IMR-90 (cell line): ENCODE results near the gene MCF2L. TPM values are rescaled to one million over a fixed set of nuclear protein-coding genes. Genes with fewer than 3 reads are reported as not detected.

ENCODE experiments used
- ATAC-seq: fragments of 200-7000 bp; cut with Tn5 transposase; 2 replicates; pipeline ENCODE4 v1.9.1; 2020; ENCODE audit warnings: low read depth, mild to moderate bottlenecking, moderate library complexity
- BruUV-seq: library from RNA; stranded (reverse); fragments of 400-500 nt; replicated peaks from 2 replicates; lab custom pipeline; 2021; lab: Mats Ljungman, UMichigan
- CTCF ChIA-PET: fragments of 300-600 bp; formaldehyde crosslinking; extraction: SDS; loops from one replicate; lab custom pipeline; 2021; ENCODE audit warnings: antibody characterized with exemption; lab: Yijun Ruan, JAX
- POLR2A ChIA-PET: fragments of 300-600 bp; sonication (Branson Sonifier 250); formaldehyde crosslinking; loops from one replicate; lab custom pipeline; 2022; ENCODE audit warnings: antibody characterized with exemption; ENCODE audit not compliant: unreplicated experiment; lab: Charles Lee
- DNase-seq: peaks from one replicate; pipeline ENCODE4 v3.0.0; 2013
- H2AFZ ChIP-seq: replicated peaks from 2 replicates; pipeline ENCODE3; 2013; ENCODE audit warnings: low read length, mild to moderate bottlenecking; ENCODE audit not compliant: poor library complexity
- H2AK5ac ChIP-seq: 2 replicates; pipeline ENCODE4 v1.6.1; 2013; ENCODE audit warnings: low read depth, low read length, inconsistent platforms
- H2AK9ac ChIP-seq: replicated peaks from 2 replicates; pipeline ENCODE3; 2013; ENCODE audit warnings: mild to moderate bottlenecking, low read depth, low read length, moderate library complexity; ENCODE audit not compliant: poor library complexity
- H2BK120ac ChIP-seq: 2 replicates; pipeline ENCODE4 v1.6.1; 2013; ENCODE audit warnings: low read depth, low read length, inconsistent platforms
- H2BK15ac ChIP-seq: 3 replicates; pipeline ENCODE4 v1.6.1; 2013; ENCODE audit warnings: low read depth, low read length, inconsistent platforms
- H2BK20ac ChIP-seq: 2 replicates; pipeline ENCODE4 v1.6.1; 2013; ENCODE audit warnings: low read depth, mild to moderate bottlenecking, inconsistent platforms, low read length, moderate library complexity
- H2BK5ac ChIP-seq: 2 replicates; pipeline ENCODE4 v1.6.1; 2013; ENCODE audit warnings: mild to moderate bottlenecking, low read depth, low read length, inconsistent platforms; ENCODE audit not compliant: poor library complexity, severe bottlenecking
- H3K14ac ChIP-seq: replicated peaks from 2 replicates; pipeline ENCODE4 v1.6.1; 2013; ENCODE audit warnings: low read depth, low read length, inconsistent platforms
- H3K18ac ChIP-seq: 2 replicates; pipeline ENCODE4 v1.6.1; 2013; ENCODE audit warnings: low read depth, low read length, control low read depth
- H3K23ac ChIP-seq: 2 replicates; pipeline ENCODE4 v1.6.1; 2013; ENCODE audit warnings: low read depth, low read length, inconsistent platforms
- H3K27ac ChIP-seq: 2 replicates; pipeline ENCODE4 v1.5.1; 2013; ENCODE audit warnings: mild to moderate bottlenecking, control low read depth, low read length; ENCODE audit not compliant: insufficient read depth
- H3K27me3 ChIP-seq: 2 replicates; pipeline ENCODE4 v1.6.1; 2013; ENCODE audit warnings: low read length; ENCODE audit not compliant: control insufficient read depth, insufficient read depth
- H3K36me3 ChIP-seq: 2 replicates; pipeline ENCODE4 v1.6.1; 2013; ENCODE audit warnings: low read length, mixed read lengths; ENCODE audit not compliant: control insufficient read depth, insufficient read depth
- H3K4ac ChIP-seq: 2 replicates; pipeline ENCODE4 v1.6.1; 2013; ENCODE audit warnings: low read depth, low read length, inconsistent platforms
- H3K4me1 ChIP-seq: 2 replicates; pipeline ENCODE4 v1.6.1; 2013; ENCODE audit warnings: low read length, mixed read lengths; ENCODE audit not compliant: control insufficient read depth, insufficient read depth
- H3K4me2 ChIP-seq: 2 replicates; pipeline ENCODE4 v1.6.1; 2013; ENCODE audit warnings: low read depth, mild to moderate bottlenecking, control low read depth, low read length, moderate library complexity
- H3K4me3 ChIP-seq: 2 replicates; pipeline ENCODE4 v1.5.1; 2013; ENCODE audit warnings: low read depth, mild to moderate bottlenecking, control low read depth, low read length, moderate library complexity; ENCODE audit not compliant: insufficient read depth
- H3K56ac ChIP-seq: 2 replicates; pipeline ENCODE4 v1.6.1; 2013; ENCODE audit warnings: low read length, inconsistent platforms; ENCODE audit not compliant: insufficient read depth; ENCODE audit errors: extremely low read depth
- H3K79me1 ChIP-seq, 2 experiments: 2 replicates each; pipeline ENCODE4 v1.6.1; 2013; ENCODE audit warnings: low read length in 2 of 2, inconsistent platforms in 1 of 2, low read depth in 1 of 2
- H3K9ac ChIP-seq: 2 replicates; pipeline ENCODE4 v1.6.1; 2013; ENCODE audit warnings: low read depth, low read length, control low read depth
- H3K9me1 ChIP-seq: 2 replicates; pipeline ENCODE4 v1.6.1; 2013; ENCODE audit warnings: low read length, inconsistent platforms; ENCODE audit not compliant: insufficient read depth
- H3K9me3 ChIP-seq: 2 replicates; pipeline ENCODE4 v1.6.1; 2013; ENCODE audit warnings: low read length; ENCODE audit not compliant: control insufficient read depth, insufficient read depth
- H4K20me1 ChIP-seq: 2 replicates; pipeline ENCODE4 v1.6.1; 2013; ENCODE audit warnings: low read length, inconsistent platforms; ENCODE audit not compliant: insufficient read depth
- H4K5ac ChIP-seq: 2 replicates; pipeline ENCODE4 v1.6.1; 2013; ENCODE audit warnings: mild to moderate bottlenecking, low read depth, low read length, control low read depth
- H4K8ac ChIP-seq, 2 experiments: 2 replicates each; pipeline ENCODE4 v1.6.1; 2013; ENCODE audit warnings: low read depth in 2 of 2, low read length in 2 of 2, control low read depth in 1 of 2, inconsistent platforms in 1 of 2
- H4K91ac ChIP-seq: 2 replicates; pipeline ENCODE4 v1.6.1; 2013; ENCODE audit warnings: low read depth, low read length, inconsistent platforms; ENCODE audit not compliant: insufficient read depth
- RFX5 ChIP-seq: IDR thresholded peaks from 2 replicates; pipeline ENCODE4 v1.8.0; 2012; ENCODE audit warnings: low read depth, mild to moderate bottlenecking, low read length, moderate library complexity
- whole genome bisulfite sequencing, 2 experiments: methylation state at CpG; one replicate each; pipeline versions ENCODE4 v1.1.5 to v1.1.7; 2013; ENCODE audit warnings: missing lambda C conversion rate in 2 of 2; ENCODE audit not compliant: insufficient read length in 1 of 2; ENCODE audit errors: extremely low coverage in 2 of 2; 5-methylcytosine and 5-hydroxymethylcytosine counted together
- dilution Hi-C: fragments of 300-500 bp; cut with HindIII; formaldehyde crosslinking; loops from one replicate; pipeline ENCODE4 v1.14.3; 2018; ENCODE audit warnings: low sequenced_read_pairs; ENCODE audit not compliant: unreplicated experiment
- in situ Hi-C: fragments of 300-500 bp; cut with MboI; formaldehyde crosslinking; loops from 3 replicates; pipeline ENCODE4 v1.14.3; 2019; ENCODE audit warnings: low sequenced_read_pairs, inconsistent platforms, mixed read lengths
- intact Hi-C: fragments of 100-400 bp; cut with micrococcal nuclease; formaldehyde crosslinking; loops from 2 replicates; pipeline ENCODE4 v1.10.0; 2022
- polyA plus RNA-seq, 3 experiments: library from polyadenylated mRNA; depleted of rRNA; stranded (reverse); fragments of >200 nt; gene quantifications; 2 replicates each; pipeline ENCODE4 v1.2.3, GENCODE V29; 2012; ENCODE audit warnings: low replicate concordance in 1 of 3
- total RNA-seq: library from RNA; depleted of rRNA; stranded (reverse); fragments of >200 nt; gene quantifications from 2 replicates; pipeline ENCODE4 v1.2.3, GENCODE V29; 2012

MCF2L gene
- total and polyA plus RNA-seq, 2 of the 4 experiments (the other 2 are of a cell fraction), result 0.18 TPM; not detected in 1

DNA sequence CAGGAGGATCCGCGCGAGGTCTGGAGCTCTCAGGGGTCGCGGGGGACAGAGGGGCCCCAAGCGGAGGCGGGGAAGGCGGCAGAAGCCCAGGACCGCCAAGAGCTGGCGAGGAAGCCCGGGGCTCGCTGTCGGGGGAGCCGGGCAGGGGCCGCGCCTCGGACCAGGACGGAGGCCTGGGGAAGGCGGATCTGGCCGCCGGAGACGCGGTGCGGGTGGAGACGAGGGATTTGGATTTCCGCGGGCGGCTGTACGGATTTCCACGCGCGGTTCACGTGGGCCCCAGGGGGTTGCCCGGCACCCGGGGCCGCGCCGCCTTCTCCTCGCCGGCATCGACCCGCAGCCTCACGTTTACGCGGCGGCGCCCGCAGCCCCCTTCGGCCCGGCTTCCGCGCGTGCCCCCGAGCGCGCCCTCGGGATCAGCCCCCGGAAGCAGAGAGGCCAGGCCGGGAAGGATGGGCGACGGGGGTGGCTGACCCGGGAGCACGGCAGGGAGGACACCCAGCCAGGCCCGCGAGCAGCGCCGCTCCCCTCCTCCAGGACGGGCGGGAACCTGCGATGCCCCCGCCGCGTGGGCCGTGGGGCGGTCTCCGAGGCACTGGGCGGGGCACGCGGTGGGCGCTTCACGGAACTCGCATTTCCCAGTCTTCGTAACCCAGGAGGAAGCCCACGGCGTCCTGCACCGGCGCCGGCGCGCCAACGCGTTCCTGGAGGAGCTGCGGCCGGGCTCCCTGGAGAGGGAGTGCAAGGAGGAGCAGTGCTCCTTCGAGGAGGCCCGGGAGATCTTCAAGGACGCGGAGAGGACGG lies 141.2 kb downstream of the MCF2L start:
- Histone ChIP-seq H2BK5ac (no peak overlapping the region), H4K5ac (no peak overlapping the region), H3K9me3 (peaks cover 8% of the 10 kb centered on the region; the same call in 1 of the 2 replicates), H3K9ac (no peak overlapping the region), H2AK5ac (no peak overlapping the region), H3K79me1 (no peaks in the 10 kb centered on the region), H2BK120ac (no peak overlapping the region), H3K56ac (no peak overlapping the region), H3K36me3 (no peaks in the 10 kb centered on the region), H3K14ac (no peak overlapping the region), H4K91ac (no peak overlapping the region), H3K4me1 (peaks cover 4% of the 10 kb centered on the region; the same call in 1 of the 2 replicates), H3K27ac (no peak overlapping the region), H2BK15ac (no peak overlapping the region), H3K4ac (no peak overlapping the region; the same call in 1 of the 2 replicates), H3K9me1 (no peaks in the 10 kb centered on the region), H3K18ac (no peak overlapping the region), H2AFZ (peak overlapping the region; percentile 86), H3K4me2 (peak overlapping the region; percentile 57), H4K8ac (peak overlapping the region in 1 of 2 experiments; percentile 33; a peak in 1 of 4 replicates), H3K27me3 (peaks cover 32% of the 10 kb centered on the region), H2AK9ac (no peak overlapping the region), H2BK20ac (no peak overlapping the region), H3K4me3 (peak overlapping the region; percentile 42), H4K20me1 (no peaks in the 10 kb centered on the region), H3K23ac (no peak overlapping the region)
- POLR2A ChIA-PET, result no interaction called here
- 6% methylated on average over 49 of the region's 99 CpGs; no CpG with 5 or more reads in 1 of the 2 experiments for WGBS, 2 experiments
- TF ChIP-seq RFX5, result no peak
- ATAC-seq (peak; percentile 63), DNase-seq (no peak)
- intact Hi-C loops (no loop called here), dilution Hi-C loops (no loop called here), in situ Hi-C loops (no loop called here)
- BruUV-seq, result no TSS peak
- CTCF ChIA-PET, result no interaction called here
